CD4-positive, alpha-beta T cell treated with Interleukin-1 beta for 1 hour (primary cell): Measurements from ENCODE around the gene RAI1.

Source experiments
- DNase-seq, 2 donors: peaks; one replicate each; pipeline ENCODE4 v3.0.0-alpha.2; 2020 to 2022

Gene RAI1

GRCh38 chr17:17836250-17836817 is 155.1 kb downstream of the RAI1 start:
- DNase-seq, result peak; percentile 97

DNA sequence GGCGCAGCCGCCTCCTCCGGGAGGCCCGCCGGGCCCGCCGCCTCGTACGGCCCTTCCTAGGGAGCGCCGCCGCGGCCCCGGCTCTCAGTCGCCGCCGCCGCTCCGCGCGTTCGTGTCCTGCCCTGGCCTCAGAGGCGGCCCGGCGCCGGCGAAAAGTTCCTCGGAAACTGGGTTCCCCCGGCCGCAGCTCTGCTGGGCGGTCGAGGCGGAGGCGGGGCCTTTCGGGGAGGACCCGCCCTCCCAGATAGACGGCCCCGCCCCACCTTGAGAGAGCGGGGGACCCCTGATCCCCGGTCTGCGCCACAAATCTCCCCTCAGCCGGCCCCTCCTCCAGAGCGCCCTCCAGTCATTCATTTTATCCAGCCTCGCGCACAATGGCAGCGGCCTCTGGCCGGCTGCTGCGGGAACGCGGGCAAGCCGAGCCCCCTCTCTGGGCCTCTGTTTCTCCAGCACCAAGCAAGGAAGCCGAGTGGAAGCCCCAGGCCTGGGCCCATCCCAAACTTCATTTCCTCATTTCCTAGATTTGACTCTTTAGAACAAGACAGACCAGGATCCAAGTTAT is 155.6 kb downstream of the RAI1 start, which contains the start of gene SREBF1:
SREBF1 (minus strand) TSS at position 169 of the 562 bp plus-strand sequence. CDS start 169 bp downstream, outside the sequence.
- peak; percentile 78 to 80 for DNase-seq

- no peak for DNase-seq
Measured at GRCh38 chr17:17837380-17837821, 156.1 kb downstream of the RAI1 start.

- no peak for DNase-seq
Measured at GRCh38 chr17:17837966-17838962, 157.0 kb downstream of the RAI1 start.

DNA sequence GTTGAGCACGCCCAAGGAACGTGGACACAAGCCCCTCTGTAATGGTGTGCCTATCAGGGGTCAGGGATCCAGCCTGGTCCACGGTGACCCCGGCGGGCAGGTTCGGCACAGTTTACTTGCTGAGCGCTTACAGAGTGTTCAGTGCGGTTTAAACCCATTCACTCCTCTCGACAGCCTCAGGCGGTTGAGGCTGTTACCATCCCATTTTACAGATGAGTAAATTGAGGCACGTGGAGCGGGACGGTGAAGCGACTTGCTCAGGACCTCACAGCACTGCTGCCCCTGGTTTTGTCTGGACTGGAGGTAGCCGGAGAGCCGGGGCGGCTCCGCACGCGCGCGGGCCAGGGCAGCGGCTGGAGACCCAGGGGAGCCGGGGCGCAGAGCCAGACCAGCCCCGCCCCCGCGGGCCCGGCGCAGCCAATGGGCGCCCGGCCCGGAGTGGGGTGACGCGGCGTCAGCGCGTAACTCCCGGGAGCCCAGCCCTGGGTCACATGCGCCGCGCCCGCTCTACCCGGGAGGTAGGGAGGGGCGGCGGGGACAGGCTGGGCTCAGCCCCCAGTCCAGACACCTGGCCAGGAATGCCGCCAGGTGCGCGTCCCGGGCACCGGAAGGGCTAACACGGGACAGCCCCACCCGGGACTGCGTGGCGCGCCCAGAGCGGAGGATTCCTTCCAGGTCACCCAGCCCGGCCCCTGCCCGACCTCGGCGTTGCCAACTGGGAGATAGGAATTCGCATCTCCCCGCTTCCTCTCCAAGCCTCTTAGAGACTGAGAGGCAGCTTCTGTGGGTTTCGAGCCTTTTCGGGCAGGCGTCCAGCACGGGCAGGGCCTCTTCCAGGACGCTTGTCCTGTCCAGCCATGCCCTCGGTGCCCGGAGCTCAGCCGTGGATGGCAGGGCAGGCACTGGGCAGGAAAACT is 158.8 kb downstream of the RAI1 start:
- DNase-seq, result peak; percentile 86 to 88

GRCh38 chr17:17840751-17841591 is 159.7 kb downstream of the RAI1 start:
- no peak for DNase-seq

DNA sequence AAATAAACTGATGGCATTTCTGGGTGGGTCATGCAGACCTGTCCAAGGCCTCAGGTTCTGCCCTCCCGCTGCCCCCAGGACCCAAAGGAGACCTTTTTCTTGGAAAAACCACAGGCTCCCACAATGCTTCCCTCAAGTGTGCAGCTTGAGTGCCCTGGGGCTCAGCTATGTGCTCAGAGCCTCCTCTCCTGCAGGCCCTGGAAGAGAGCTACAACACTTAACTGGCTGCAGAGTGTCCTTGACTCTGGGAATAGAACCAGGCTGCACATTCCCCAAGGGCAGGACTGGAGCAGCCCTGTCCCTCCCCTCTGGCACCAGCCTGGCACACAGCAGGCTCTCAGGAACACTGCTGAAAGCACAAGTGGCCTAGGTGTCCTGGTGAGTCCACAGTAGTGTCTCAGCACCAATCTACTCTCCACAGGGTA is 160.4 kb downstream of the RAI1 start:
- DNase-seq, result no peak

DNA sequence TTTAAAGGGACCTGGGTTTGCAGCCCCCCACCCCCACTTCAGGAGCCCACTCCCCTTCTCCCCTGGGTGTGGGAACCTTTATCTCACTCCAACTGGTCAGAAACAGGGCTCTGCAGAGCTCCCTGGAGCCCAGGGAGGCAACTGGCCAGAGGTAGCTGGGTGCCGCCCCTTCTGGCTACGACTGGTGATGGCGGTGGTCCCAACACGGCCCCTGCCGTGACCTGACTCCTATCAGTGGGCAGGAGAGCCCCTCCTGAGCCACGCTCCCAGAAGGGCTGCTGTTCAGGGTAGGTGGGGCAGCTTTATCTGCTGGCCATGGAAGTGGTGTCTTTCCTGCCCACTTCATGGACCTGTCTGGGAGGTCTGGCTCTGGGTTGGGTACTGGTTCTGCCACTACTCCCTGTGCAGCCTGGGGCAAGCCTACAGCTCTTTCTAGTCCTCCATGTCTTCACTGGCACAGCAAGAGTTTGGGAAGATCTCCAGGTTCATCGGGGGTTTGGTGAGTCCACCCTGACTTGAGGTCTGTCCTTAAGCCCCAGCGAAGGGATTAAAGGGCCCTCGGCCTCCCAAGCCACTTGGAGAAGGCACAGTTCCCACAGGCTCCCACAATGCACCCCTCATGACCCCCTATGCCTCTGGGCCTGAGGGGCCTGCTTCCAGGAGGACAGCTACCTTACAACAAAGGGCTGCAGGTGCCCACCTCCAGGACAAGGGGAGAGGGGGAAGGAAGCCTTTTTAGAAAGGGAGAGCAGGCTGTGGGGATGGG is 161.0 kb downstream of the RAI1 start:
- DNase-seq, result no peak

DNA sequence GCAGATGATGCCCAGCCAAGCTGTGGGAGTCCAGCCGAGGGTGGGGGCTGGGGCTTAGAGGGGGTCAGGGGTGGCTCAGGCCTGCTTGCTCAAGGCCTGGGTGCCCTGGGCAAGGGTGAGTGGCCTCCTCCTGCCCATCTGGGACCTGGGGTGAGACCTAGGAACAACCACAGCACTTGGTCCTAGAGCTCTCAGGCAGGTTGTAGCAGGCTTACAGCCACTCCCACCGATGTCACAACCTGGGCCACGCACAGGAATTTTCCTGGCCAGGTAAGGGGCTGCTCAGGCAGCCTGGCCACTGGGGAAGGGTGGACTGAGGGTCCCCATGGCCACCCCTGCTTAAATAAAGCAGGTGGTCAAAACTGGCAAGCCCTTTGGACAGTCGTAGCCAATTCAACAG is 161.8 kb downstream of the RAI1 start:
- no peak for DNase-seq

DNA sequence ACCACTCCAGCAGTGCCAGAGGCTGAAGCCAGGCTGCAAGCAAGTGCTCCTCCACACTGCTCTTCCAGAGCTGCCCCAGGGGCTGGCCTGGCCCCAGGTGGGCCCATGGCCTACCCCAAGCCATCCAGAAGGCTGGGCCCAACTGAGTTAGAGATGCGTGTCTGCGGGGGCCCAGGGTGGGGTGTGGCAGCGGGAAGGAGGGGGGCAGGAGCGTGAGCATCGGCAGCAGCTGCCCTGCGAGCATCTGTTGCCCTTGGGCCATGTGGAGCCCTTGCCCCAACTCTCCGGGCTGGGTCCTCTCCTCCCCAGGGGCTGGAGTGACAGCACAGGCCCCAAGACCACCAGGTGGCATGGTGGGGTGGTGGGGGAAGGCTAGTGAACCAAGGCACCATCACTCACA is 162.8 kb downstream of the RAI1 start:
- no peak for DNase-seq

- DNase-seq, result no peak
Measured at GRCh38 chr17:17844500-17844899, 163.2 kb downstream of the RAI1 start.

GRCh38 chr17:17845046-17845775 is 164.0 kb downstream of the RAI1 start:
- DNase-seq, result no peak

GRCh38 chr17:17846003-17846402 is 164.7 kb downstream of the RAI1 start:
- DNase-seq, result no peak

- DNase-seq, result no peak
Measured at GRCh38 chr17:17846645-17847044, 165.4 kb downstream of the RAI1 start.

GRCh38 chr17:17847118-17847689 is 165.9 kb downstream of the RAI1 start:
- no peak for DNase-seq

DNA sequence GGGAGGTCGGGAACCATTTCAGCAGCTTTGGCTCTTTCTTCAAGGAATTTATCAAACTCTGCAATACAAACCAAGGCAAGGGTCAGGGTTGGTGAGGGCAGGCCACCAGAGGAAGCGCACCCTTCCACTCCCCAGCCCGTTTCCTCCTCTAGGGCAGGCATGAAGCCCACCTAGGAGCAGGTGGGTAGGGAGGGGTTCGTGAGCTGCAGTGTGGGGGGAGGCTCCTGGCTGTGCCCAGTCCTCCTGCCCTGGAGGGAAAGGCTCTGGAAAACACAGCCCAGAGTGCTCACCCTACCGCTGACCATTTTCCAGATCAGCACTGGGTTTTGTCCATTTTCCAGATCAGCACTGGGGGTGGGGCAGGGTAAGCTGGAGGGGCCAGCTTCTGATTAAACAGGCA is 166.5 kb downstream of the RAI1 start:
- DNase-seq, result no peak

- no peak for DNase-seq
Measured at GRCh38 chr17:17848311-17849082, 167.2 kb downstream of the RAI1 start.

GRCh38 chr17:17849147-17849820 is 168.0 kb downstream of the RAI1 start:
- peak; percentile 83 to 84 for DNase-seq
